Measurements from ENCODE around the gene KIF26B. TPM values are rescaled to one million over a fixed set of nuclear protein-coding genes. Genes with fewer than 3 reads are reported as not detected.

KIF26B gene
- total RNA-seq, 1 donor from 2014 or later: 0.49 TPM

- Histone ChIP-seq H3K9me3 (no peaks in the 10 kb centered on the region), H3K4me1 (no peaks in the 10 kb centered on the region), H3K4me3 (no peak overlapping the region), H3K27me3 (no peaks in the 10 kb centered on the region), H3K27ac (no peak overlapping the region), H3K36me3 (no peaks in the 10 kb centered on the region)
- no peak for DNase-seq (ENCODE audit: extremely low spot score in 2 of 2)
- TF ChIP-seq POLR2A (IDR thresholded peaks at IDR 0.05): no peak
- no peak for TF ChIP-seq CTCF (IDR thresholded peaks at IDR 0.05)
- no peak for TF ChIP-seq POLR2AphosphoS5 (IDR thresholded peaks at IDR 0.05; ENCODE audit: insufficient read depth in 1 of 2, low read depth in 1 of 2)
- intact Hi-C loops (cut with DNase I): no loop called here
Measured at GRCh38 chr1:245560316-245560859, 405.6 kb downstream of the KIF26B start.

- H3K27me3 ChIP-seq: no peaks in the 10 kb centered on the region
- no peak overlapping the region for H3K4me3 ChIP-seq
- no peaks in the 10 kb centered on the region for H3K36me3 ChIP-seq
- no peak for TF ChIP-seq CTCF (IDR thresholded peaks at IDR 0.05)
- intact Hi-C loops (cut with DNase I): no loop called here
- no peaks in the 10 kb centered on the region for H3K4me1 ChIP-seq
- no peaks in the 10 kb centered on the region for H3K9me3 ChIP-seq
- H3K27ac ChIP-seq: no peak overlapping the region
- DNase-seq (ENCODE audit: extremely low spot score in 2 of 2): no peak
Measured at GRCh38 chr1:245561665-245562234, 407.0 kb downstream of the KIF26B start.

- intact Hi-C loops (cut with DNase I): no loop called here
- Histone ChIP-seq H3K36me3 (no peaks in the 10 kb centered on the region), H3K9me3 (no peaks in the 10 kb centered on the region), H3K4me1 (no peaks in the 10 kb centered on the region), H3K27me3 (no peaks in the 10 kb centered on the region), H3K4me3 (no peak overlapping the region), H3K27ac (no peak overlapping the region)
- no peak for DNase-seq (ENCODE audit: extremely low spot score in 2 of 2)
- no peak for TF ChIP-seq POLR2A (IDR thresholded peaks at IDR 0.05)
- TF ChIP-seq CTCF (IDR thresholded peaks at IDR 0.05): no peak
- no peak for TF ChIP-seq POLR2AphosphoS5 (IDR thresholded peaks at IDR 0.05; ENCODE audit: insufficient read depth in 1 of 2, low read depth in 1 of 2)
Measured at GRCh38 chr1:245566134-245566533, 411.3 kb downstream of the KIF26B start.

- DNase-seq (ENCODE audit: extremely low spot score in 2 of 2): no peak
- intact Hi-C loops (cut with DNase I): no loop called here
- no peak for TF ChIP-seq CTCF (IDR thresholded peaks at IDR 0.05)
- TF ChIP-seq POLR2AphosphoS5 (IDR thresholded peaks at IDR 0.05; ENCODE audit: insufficient read depth in 1 of 2, low read depth in 1 of 2): no peak
- TF ChIP-seq POLR2A (IDR thresholded peaks at IDR 0.05): no peak
- Histone ChIP-seq H3K9me3 (no peaks in the 10 kb centered on the region), H3K27me3 (no peaks in the 10 kb centered on the region), H3K4me3 (no peak overlapping the region), H3K4me1 (no peaks in the 10 kb centered on the region), H3K36me3 (no peaks in the 10 kb centered on the region), H3K27ac (no peak overlapping the region)
Measured at GRCh38 chr1:245566952-245567351, 412.2 kb downstream of the KIF26B start.

GRCh38 chr1:245571815-245572294 is 417.1 kb downstream of the KIF26B start:
- H3K27me3 ChIP-seq: no peaks in the 10 kb centered on the region
- H3K4me1 ChIP-seq: no peaks in the 10 kb centered on the region
- intact Hi-C loops (cut with DNase I): no loop called here
- no peak overlapping the region for H3K4me3 ChIP-seq
- DNase-seq (ENCODE audit: extremely low spot score in 2 of 2): no peak
- no peak overlapping the region for H3K27ac ChIP-seq
- no peaks in the 10 kb centered on the region for H3K9me3 ChIP-seq
- H3K36me3 ChIP-seq: no peaks in the 10 kb centered on the region
- TF ChIP-seq POLR2A (IDR thresholded peaks at IDR 0.05) (no peak), POLR2AphosphoS5 (IDR thresholded peaks at IDR 0.05; ENCODE audit: insufficient read depth in 1 of 2, low read depth in 1 of 2) (no peak), CTCF (IDR thresholded peaks at IDR 0.05) (no peak)
